Panc1 (cell line): ENCODE data around the gene TBC1D10B. TPM values are rescaled to one million over a fixed set of nuclear protein-coding genes. Genes with fewer than 3 reads are reported as not detected.
"Not testable (repeated sequence)": the region's sequence is repeated elsewhere in the genome, so short reads cannot be mapped to it uniquely, and the experiment has no call there.

Source experiments
- ATAC-seq: fragments of 200-7000 bp; cut with Tn5 transposase; 2 replicates; pipeline ENCODE4 v1.9.1; 2020; ENCODE audit warnings: mild to moderate bottlenecking, moderate library complexity
- BruUV-seq: library from RNA; stranded (reverse); fragments of 400-500 nt; replicated peaks from 2 replicates; lab custom pipeline; 2021; lab: Mats Ljungman, UMichigan
- CTCF ChIA-PET: fragments of 300-600 bp; sonication (Branson Sonifier 250); formaldehyde crosslinking; loops from one replicate; lab custom pipeline; 2022; ENCODE audit warnings: antibody characterized with exemption; lab: Charles Lee
- POLR2A ChIA-PET: fragments of 300-600 bp; sonication (Branson Sonifier 250); formaldehyde crosslinking; loops from one replicate; lab custom pipeline; 2022; ENCODE audit warnings: antibody characterized with exemption; lab: Charles Lee
- DNase-seq: peaks from one replicate; pipeline ENCODE4 v3.0.0-alpha.2; 2010; ENCODE audit warnings: low read depth, low spot score
- H3K27ac ChIP-seq: 2 replicates; pipeline ENCODE4 v1.5.1; 2011; ENCODE audit warnings: mild to moderate bottlenecking, low read length, inconsistent platforms
- H3K27me3 ChIP-seq: fragments of 200-500 bp; sonication (Bioruptor generic); 2 replicates; pipeline ENCODE4 v1.6.0; 2014; ENCODE audit warnings: low read length, inconsistent platforms; ENCODE audit not compliant: control insufficient read depth, insufficient read depth
- H3K36me3 ChIP-seq: fragments of 200-500 bp; sonication (Bioruptor generic); 2 replicates; pipeline ENCODE4 v1.5.1; 2014; ENCODE audit warnings: inconsistent platforms, mild to moderate bottlenecking, low read length, moderate library complexity; ENCODE audit not compliant: control insufficient read depth, insufficient read depth
- H3K4me1 ChIP-seq: 2 replicates; pipeline ENCODE4 v1.5.1; 2011; ENCODE audit warnings: inconsistent platforms, mild to moderate bottlenecking, low read length, moderate library complexity; ENCODE audit not compliant: control insufficient read depth, insufficient read depth
- H3K4me3 ChIP-seq, 2 experiments: 2 replicates each; pipeline ENCODE4 v1.5.1; 2011 to 2012; ENCODE audit warnings: low read depth in 2 of 2, low read length in 2 of 2, mild to moderate bottlenecking in 2 of 2, inconsistent platforms in 1 of 2, moderate library complexity in 1 of 2
- H3K9me3 ChIP-seq: fragments of 200-500 bp; sonication (Bioruptor generic); 2 replicates; pipeline ENCODE4 v1.5.1; 2014; ENCODE audit warnings: low read depth, mild to moderate bottlenecking, inconsistent platforms, low read length, moderate library complexity; ENCODE audit not compliant: control insufficient read depth, insufficient read depth
- POLR2AphosphoS5 ChIP-seq: IDR thresholded peaks from 2 replicates; pipeline ENCODE4 v1.6.1; 2012; ENCODE audit warnings: mild to moderate bottlenecking, low read depth, low read length, moderate library complexity
- SIN3A ChIP-seq: IDR thresholded peaks from 2 replicates; pipeline ENCODE4 v1.6.1; 2012; ENCODE audit warnings: low read depth, mild to moderate bottlenecking, low read length, moderate library complexity, borderline replicate concordance; ENCODE audit not compliant: insufficient read depth
- TCF7L2 ChIP-seq: IDR thresholded peaks from 2 replicates; pipeline ENCODE4 v1.6.1; 2011; ENCODE audit warnings: mild to moderate bottlenecking, low read depth, low read length, inconsistent platforms
- in situ Hi-C: cut with HindIII; loops from 2 replicates; pipeline ENCODE4 v1.10.0; 2016; ENCODE audit warnings: low sequenced_read_pairs, low pct_unique_long_range_greater_than_20kb
- intact Hi-C: fragments of 100-400 bp; cut with micrococcal nuclease; formaldehyde crosslinking; loops from one replicate; pipeline ENCODE4 v1.10.0; 2022; ENCODE audit not compliant: unreplicated experiment
- total RNA-seq: library from RNA; stranded (reverse); gene quantifications from one replicate; pipeline ENCODE4 v1.2.1, GENCODE V29; 2021; ENCODE audit not compliant: unreplicated experiment
- TF ChIP-seq, protein P1 (sequence below): fragments of 450-650 bp; IDR thresholded peaks from 2 replicates; pipeline ENCODE4 v1.5.1; 2017; ENCODE audit warnings: mild to moderate bottlenecking
- TF ChIP-seq, protein P2 (sequence below), 2 experiments: IDR thresholded peaks; 2 replicates each; pipeline ENCODE4 v1.6.1; 2011 to 2012; ENCODE audit warnings: low read depth in 2 of 2, control low read depth in 1 of 2, low read length in 1 of 2, mild to moderate bottlenecking in 1 of 2, moderate library complexity in 1 of 2; ENCODE audit not compliant: insufficient read depth in 1 of 2

Gene TBC1D10B
- total RNA-seq, 1 experiment from 2014 or later = 52.6 TPM

DNA sequence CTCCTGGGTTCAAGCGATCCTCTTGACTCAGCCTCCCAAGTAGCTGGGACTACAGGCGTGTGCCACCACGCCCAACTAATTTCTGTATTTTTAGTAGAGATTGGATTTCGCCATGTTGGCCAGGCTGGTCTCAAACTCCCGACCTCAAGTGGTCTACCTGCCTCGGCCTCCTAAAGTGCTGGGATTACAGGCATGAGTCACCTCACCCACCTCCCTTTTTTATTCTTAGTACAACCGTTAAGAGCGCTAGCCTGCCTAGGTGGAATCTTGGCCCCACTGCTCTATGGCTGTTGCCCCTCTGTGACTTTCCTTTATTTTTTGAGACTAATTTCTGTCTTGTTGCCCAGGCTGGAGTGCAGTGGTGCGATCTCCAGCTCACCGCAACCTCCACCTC, 32.3 kb downstream of the TBC1D10B start:
- H3K4me1 ChIP-seq, BruUV-seq, H3K9me3 ChIP-seq, CTCF ChIA-PET, H3K27me3 ChIP-seq, intact Hi-C loops, ATAC-seq, DNase-seq, H3K4me3 ChIP-seq, in situ Hi-C loops, POLR2A ChIA-PET, H3K36me3 ChIP-seq, H3K27ac ChIP-seq: not testable (repeated sequence)

DNA sequence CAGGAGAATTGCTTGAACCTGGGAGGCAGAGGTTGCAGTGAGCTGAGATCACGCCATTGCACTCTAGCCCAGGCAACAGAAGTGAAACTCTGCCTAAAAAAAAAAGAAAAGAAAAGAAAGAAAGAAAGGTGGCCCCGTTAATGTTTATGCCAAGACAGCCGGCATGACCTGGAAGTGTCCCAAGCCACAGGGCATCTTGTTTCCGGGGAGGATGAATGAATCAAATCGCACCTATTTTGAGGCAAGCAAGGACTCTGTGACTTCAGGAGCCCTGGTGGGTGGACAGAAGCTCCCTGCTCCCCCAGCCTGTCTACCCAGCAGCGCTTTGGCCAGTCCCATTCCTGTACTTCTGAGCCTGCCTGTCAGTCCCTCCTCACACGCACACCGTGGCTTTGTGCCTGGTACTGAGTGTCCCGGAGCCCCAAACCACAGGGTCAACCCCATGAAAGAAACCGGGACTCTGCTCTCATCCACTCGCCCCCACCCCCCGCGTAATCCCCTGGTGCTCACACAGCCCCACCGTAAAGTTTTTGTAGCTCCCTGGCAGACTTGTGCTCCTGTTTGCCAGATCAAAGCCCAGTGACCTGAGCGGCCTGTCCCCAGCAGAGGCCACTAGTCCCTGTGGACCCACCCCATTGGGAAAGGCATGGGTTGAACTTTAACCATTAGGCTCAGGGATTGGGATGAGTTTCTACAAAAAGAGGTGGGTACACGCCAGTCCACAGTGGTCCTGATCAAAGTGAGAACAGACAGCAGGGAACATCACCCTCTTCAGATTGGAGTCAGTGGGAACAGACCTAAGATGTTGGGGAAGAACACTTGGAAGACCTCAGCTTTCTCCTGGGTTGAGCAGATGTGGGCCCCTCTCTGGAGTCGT, 34.5 kb downstream of the TBC1D10B start:
- Histone ChIP-seq H3K27ac (peak overlapping the region; percentile 69), H3K9me3 (no peaks in the 10 kb centered on the region), H3K27me3 (no peaks in the 10 kb centered on the region), H3K36me3 (no peaks in the 10 kb centered on the region), H3K4me1 (0 out of 2 replicates have a peak, but pooled peaks cover 4% of the 10 kb centered on the region), H3K4me3 (peak overlapping the region; percentile 57 to 59)
- intact Hi-C loops (no loop called here), in situ Hi-C loops (no loop called here)
- ChIA-PET POLR2A (interaction anchor here (0.7 to 1.0 kb wide), 3 partner anchors 15 to 1480 kb away, joined by 3 to 10 read pairs (median 5); partner anchors contain the start of gene TBC1D10B), CTCF (interaction anchor here (0.7 kb wide), 1 partner anchor 200 kb away, joined by 3 read pairs; no protein-coding TSS in a partner anchor)
- ATAC-seq (peak; percentile 31), DNase-seq (no peak)
- TSS peak; percentile 88 for BruUV-seq
- TF ChIP-seq, protein P1, sequence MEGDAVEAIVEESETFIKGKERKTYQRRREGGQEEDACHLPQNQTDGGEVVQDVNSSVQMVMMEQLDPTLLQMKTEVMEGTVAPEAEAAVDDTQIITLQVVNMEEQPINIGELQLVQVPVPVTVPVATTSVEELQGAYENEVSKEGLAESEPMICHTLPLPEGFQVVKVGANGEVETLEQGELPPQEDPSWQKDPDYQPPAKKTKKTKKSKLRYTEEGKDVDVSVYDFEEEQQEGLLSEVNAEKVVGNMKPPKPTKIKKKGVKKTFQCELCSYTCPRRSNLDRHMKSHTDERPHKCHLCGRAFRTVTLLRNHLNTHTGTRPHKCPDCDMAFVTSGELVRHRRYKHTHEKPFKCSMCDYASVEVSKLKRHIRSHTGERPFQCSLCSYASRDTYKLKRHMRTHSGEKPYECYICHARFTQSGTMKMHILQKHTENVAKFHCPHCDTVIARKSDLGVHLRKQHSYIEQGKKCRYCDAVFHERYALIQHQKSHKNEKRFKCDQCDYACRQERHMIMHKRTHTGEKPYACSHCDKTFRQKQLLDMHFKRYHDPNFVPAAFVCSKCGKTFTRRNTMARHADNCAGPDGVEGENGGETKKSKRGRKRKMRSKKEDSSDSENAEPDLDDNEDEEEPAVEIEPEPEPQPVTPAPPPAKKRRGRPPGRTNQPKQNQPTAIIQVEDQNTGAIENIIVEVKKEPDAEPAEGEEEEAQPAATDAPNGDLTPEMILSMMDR = no peak
- no peak for TF ChIP-seq SIN3A
- TF ChIP-seq, protein P2, sequence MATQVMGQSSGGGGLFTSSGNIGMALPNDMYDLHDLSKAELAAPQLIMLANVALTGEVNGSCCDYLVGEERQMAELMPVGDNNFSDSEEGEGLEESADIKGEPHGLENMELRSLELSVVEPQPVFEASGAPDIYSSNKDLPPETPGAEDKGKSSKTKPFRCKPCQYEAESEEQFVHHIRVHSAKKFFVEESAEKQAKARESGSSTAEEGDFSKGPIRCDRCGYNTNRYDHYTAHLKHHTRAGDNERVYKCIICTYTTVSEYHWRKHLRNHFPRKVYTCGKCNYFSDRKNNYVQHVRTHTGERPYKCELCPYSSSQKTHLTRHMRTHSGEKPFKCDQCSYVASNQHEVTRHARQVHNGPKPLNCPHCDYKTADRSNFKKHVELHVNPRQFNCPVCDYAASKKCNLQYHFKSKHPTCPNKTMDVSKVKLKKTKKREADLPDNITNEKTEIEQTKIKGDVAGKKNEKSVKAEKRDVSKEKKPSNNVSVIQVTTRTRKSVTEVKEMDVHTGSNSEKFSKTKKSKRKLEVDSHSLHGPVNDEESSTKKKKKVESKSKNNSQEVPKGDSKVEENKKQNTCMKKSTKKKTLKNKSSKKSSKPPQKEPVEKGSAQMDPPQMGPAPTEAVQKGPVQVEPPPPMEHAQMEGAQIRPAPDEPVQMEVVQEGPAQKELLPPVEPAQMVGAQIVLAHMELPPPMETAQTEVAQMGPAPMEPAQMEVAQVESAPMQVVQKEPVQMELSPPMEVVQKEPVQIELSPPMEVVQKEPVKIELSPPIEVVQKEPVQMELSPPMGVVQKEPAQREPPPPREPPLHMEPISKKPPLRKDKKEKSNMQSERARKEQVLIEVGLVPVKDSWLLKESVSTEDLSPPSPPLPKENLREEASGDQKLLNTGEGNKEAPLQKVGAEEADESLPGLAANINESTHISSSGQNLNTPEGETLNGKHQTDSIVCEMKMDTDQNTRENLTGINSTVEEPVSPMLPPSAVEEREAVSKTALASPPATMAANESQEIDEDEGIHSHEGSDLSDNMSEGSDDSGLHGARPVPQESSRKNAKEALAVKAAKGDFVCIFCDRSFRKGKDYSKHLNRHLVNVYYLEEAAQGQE (IDR thresholded peaks at IDR 0.05; ENCODE audit: insufficient read depth in 1 of 2, low read depth in 2 of 2, low read length in 1 of 2) = no peak
- TF ChIP-seq TCF7L2 = no peak
- TF ChIP-seq POLR2AphosphoS5 = no peak
